Adrenal gland (tissue), 5 donors: ENCODE measurements around the gene LHFPL6.

Source experiments
- CTCF ChIP-seq, 6 experiments: fragments of 450-650 bp in 4 of 6; fragments of 200-600 bp in 2 of 6; sonication (generic) in 1 of 6; IDR thresholded peaks; 1 replicate in 5 of 6; 2 replicates in 1 of 6; pipeline versions ENCODE4 v1.5.1 to v1.8.0; 2016 to 2021; ENCODE audit warnings: antibody characterized with exemption in 6 of 6, mild to moderate bottlenecking in 2 of 6, moderate library complexity in 1 of 6
- POLR2A ChIP-seq, 2 donors: fragments of 450-650 bp; IDR thresholded peaks; one replicate each; pipeline ENCODE4 v1.6.1; 2017; ENCODE audit warnings: antibody characterized with exemption in 2 of 2, mild to moderate bottlenecking in 2 of 2, moderate library complexity in 1 of 2
- donor health status: DM: no; HTN: no; CAD: no.

- TF ChIP-seq POLR2A (IDR thresholded peaks at IDR 0.05) (no peak), CTCF (IDR thresholded peaks at IDR 0.05) (no peak)
Measured at GRCh38 chr13:39499604-39500003, 103.4 kb downstream of the LHFPL6 start.
